ENCODE measurements around the gene XRN2.

XRN2 gene

DNA sequence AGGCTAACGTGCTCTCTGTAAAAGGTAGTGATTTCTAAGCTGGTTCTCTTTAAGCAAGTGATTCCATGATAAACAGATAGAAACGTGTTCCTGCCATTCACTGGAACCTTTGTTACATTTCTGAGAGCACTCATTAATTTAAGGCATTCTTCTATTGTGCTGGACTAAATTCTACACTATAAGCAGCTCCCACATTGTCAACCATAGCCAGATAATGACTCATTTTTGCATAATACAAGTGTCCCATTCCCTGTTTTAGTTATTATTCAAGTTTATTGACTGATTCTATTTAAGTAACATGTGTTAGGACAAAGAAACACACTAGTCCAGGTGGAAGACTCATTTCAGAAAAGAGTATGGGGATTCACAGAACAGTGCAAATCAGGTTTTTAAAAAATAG, 13.5 kb upstream of the XRN2 start:
- no peak for DNase-seq (ENCODE audit: low read depth)

GRCh38 chr20:21291026-21291425, 12.1 kb upstream of the XRN2 start:
- no peak for DNase-seq (ENCODE audit: low read depth)
- H3K4me3 ChIP-seq (ENCODE audit: low read length), result no peak overlapping the region
- TF ChIP-seq, protein P1, sequence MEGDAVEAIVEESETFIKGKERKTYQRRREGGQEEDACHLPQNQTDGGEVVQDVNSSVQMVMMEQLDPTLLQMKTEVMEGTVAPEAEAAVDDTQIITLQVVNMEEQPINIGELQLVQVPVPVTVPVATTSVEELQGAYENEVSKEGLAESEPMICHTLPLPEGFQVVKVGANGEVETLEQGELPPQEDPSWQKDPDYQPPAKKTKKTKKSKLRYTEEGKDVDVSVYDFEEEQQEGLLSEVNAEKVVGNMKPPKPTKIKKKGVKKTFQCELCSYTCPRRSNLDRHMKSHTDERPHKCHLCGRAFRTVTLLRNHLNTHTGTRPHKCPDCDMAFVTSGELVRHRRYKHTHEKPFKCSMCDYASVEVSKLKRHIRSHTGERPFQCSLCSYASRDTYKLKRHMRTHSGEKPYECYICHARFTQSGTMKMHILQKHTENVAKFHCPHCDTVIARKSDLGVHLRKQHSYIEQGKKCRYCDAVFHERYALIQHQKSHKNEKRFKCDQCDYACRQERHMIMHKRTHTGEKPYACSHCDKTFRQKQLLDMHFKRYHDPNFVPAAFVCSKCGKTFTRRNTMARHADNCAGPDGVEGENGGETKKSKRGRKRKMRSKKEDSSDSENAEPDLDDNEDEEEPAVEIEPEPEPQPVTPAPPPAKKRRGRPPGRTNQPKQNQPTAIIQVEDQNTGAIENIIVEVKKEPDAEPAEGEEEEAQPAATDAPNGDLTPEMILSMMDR (IDR thresholded peaks at IDR 0.05; ENCODE audit: insufficient read depth, low read depth, low read length, missing control alignments), result no peak

More for the DNA sequence above, 13.5 kb upstream of the XRN2 start:
- H3K4me3 ChIP-seq (ENCODE audit: low read length), result no peak overlapping the region
- TF ChIP-seq, protein P1 (IDR thresholded peaks at IDR 0.05; ENCODE audit: insufficient read depth, low read depth, low read length, missing control alignments), result no peak

GRCh38 chr20:21294755-21295154, 8.4 kb upstream of the XRN2 start:
- TF ChIP-seq, protein P1 (IDR thresholded peaks at IDR 0.05; ENCODE audit: insufficient read depth, low read depth, low read length, missing control alignments), result no peak
- no peak for DNase-seq (ENCODE audit: low read depth)
- H3K4me3 ChIP-seq (ENCODE audit: low read length), result no peak overlapping the region

GRCh38 chr20:21301940-21302663, 1.0 kb upstream of the XRN2 start:
- DNase-seq (ENCODE audit: low read depth), result no peak
- peak overlapping the region; percentile 61 for H3K4me3 ChIP-seq (ENCODE audit: low read length)
- TF ChIP-seq, protein P1 (IDR thresholded peaks at IDR 0.05; ENCODE audit: insufficient read depth, low read depth, low read length, missing control alignments), result no peak

DNA sequence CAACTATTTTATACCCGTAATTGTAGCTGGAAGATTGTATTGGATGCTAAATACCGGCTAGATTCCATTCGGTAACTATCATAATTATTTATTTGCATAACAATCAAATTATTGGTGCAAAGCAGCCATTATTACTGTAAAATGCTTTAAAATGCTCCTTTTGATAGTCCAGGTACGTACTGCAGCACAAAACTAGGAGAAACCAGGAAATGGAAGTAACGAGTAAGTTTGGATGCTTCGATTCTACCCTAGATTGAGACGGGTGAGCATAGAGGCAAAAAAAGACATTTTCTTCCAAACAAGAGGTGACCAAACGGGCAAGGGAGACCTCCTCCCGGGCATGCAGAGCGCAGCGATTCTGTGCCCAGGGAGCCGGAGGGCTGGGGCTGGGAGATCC, 469 bp upstream of the XRN2 start:
- peak overlapping the region; percentile 61 for H3K4me3 ChIP-seq (ENCODE audit: low read length)
- no peak for DNase-seq (ENCODE audit: low read depth)
- TF ChIP-seq, protein P1 (IDR thresholded peaks at IDR 0.05; ENCODE audit: insufficient read depth, low read depth, low read length, missing control alignments), result no peak

GRCh38 chr20:21303872-21304586, 898 bp downstream of the XRN2 start:
- TF ChIP-seq, protein P1 (IDR thresholded peaks at IDR 0.05; ENCODE audit: insufficient read depth, low read depth, low read length, missing control alignments), result no peak
- H3K4me3 ChIP-seq (ENCODE audit: low read length), result peak overlapping the region; percentile 61
- no peak for DNase-seq (ENCODE audit: low read depth)

All from epithelial cell of esophagus (primary cell).